ENCODE measurements around the gene AMOTL2. TPM values are rescaled to one million over a fixed set of nuclear protein-coding genes. Genes with fewer than 3 reads are reported as not detected.

The AMOTL2 gene
- total and polyA plus RNA-seq, 4 donors = 4.2 to 16.7 (median 9.4) TPM

- 75% methylated on average over 5 of the region's 5 CpGs for WGBS
- DNase-seq (ENCODE audit: low spot score) = no peak
- H3K9me3 ChIP-seq (ENCODE audit: control insufficient read depth in 4 of 4, low read length in 3 of 4) = no peaks in the 10 kb centered on the region
- H3K27ac ChIP-seq (ENCODE audit: low read depth in 1 of 2, low read length in 2 of 2) = no peak overlapping the region
- H3K4me3 ChIP-seq (ENCODE audit: low read depth in 1 of 3, low read length in 3 of 3) = no peak overlapping the region
- no peaks in the 10 kb centered on the region for H3K4me1 ChIP-seq (ENCODE audit: control insufficient read depth in 4 of 4, insufficient read depth in 4 of 4, low read length in 3 of 4)
- H3K9ac ChIP-seq (ENCODE audit: low read depth in 1 of 2, low read length in 2 of 2) = no peak overlapping the region
- H3K27me3 ChIP-seq (ENCODE audit: control insufficient read depth in 4 of 4, insufficient read depth in 4 of 4, low read length in 3 of 4) = no peaks in the 10 kb centered on the region
- TF ChIP-seq JUND (IDR thresholded peaks at IDR 0.05) (no peak), GABPA (IDR thresholded peaks at IDR 0.05 in 1 of 2, conservative IDR thresholded peaks at IDR 0.05 in 1 of 2) (no peak), HNF4A (conservative IDR thresholded peaks at IDR 0.05) (no peak)
- H3K36me3 ChIP-seq (ENCODE audit: control insufficient read depth in 4 of 4, insufficient read depth in 3 of 4, low read depth in 1 of 4, low read length in 3 of 4) = no peaks in the 10 kb centered on the region
Measured at GRCh38 chr3:134419960-134420321, 45.7 kb upstream of the AMOTL2 start.

GRCh38 chr3:134419214-134419959 lies 45.1 kb upstream of the AMOTL2 start:
- Histone ChIP-seq H3K9me3 (ENCODE audit: control insufficient read depth in 4 of 4, low read length in 3 of 4) (no peaks in the 10 kb centered on the region), H3K27ac (ENCODE audit: low read depth in 1 of 2, low read length in 2 of 2) (no peak overlapping the region), H3K4me1 (ENCODE audit: control insufficient read depth in 4 of 4, insufficient read depth in 4 of 4, low read length in 3 of 4) (no peaks in the 10 kb centered on the region), H3K4me3 (ENCODE audit: low read depth in 1 of 3, low read length in 3 of 3) (no peak overlapping the region), H3K27me3 (ENCODE audit: control insufficient read depth in 4 of 4, insufficient read depth in 4 of 4, low read length in 3 of 4) (no peaks in the 10 kb centered on the region), H3K36me3 (ENCODE audit: control insufficient read depth in 4 of 4, insufficient read depth in 3 of 4, low read depth in 1 of 4, low read length in 3 of 4) (no peaks in the 10 kb centered on the region), H3K9ac (ENCODE audit: low read depth in 1 of 2, low read length in 2 of 2) (no peak overlapping the region)
- DNase-seq (ENCODE audit: low spot score) = no peak
- 60% methylated on average over 5 of the region's 5 CpGs for WGBS
- TF ChIP-seq RAD21 (IDR thresholded peaks at IDR 0.05) (no peak), ATF3 (IDR thresholded peaks at IDR 0.05) (no peak), FOXA1 (IDR thresholded peaks at IDR 0.05) (no peak), GABPA (IDR thresholded peaks at IDR 0.05 in 1 of 2, conservative IDR thresholded peaks at IDR 0.05 in 1 of 2) (no peak), REST (IDR thresholded peaks at IDR 0.05) (no peak), NR2F2 (IDR thresholded peaks at IDR 0.05) (no peak), TAF1 (conservative IDR thresholded peaks at IDR 0.05) (no peak)

GRCh38 chr3:134409041-134409440 lies 34.8 kb upstream of the AMOTL2 start:
- Histone ChIP-seq H3K4me1 (ENCODE audit: control insufficient read depth in 4 of 4, insufficient read depth in 4 of 4, low read length in 3 of 4) (peaks cover 4 to 10% (median 6%) of the 10 kb centered on the region in 4 donors), H3K9me3 (ENCODE audit: control insufficient read depth in 4 of 4, low read length in 3 of 4) (no peaks in the 10 kb centered on the region), H3K9ac (ENCODE audit: low read depth in 1 of 2, low read length in 2 of 2) (no peak overlapping the region), H3K36me3 (ENCODE audit: control insufficient read depth in 4 of 4, insufficient read depth in 3 of 4, low read depth in 1 of 4, low read length in 3 of 4) (no peaks in the 10 kb centered on the region), H3K4me3 (ENCODE audit: low read depth in 1 of 3, low read length in 3 of 3) (no peak overlapping the region), H3K27ac (ENCODE audit: low read depth in 1 of 2, low read length in 2 of 2) (no peak overlapping the region), H3K27me3 (ENCODE audit: control insufficient read depth in 4 of 4, insufficient read depth in 4 of 4, low read length in 3 of 4) (peaks cover 0 to 3% (median 1%) of the 10 kb centered on the region in 4 donors)
- 56% methylated on average over 1 of the region's 1 CpG for WGBS
- DNase-seq (ENCODE audit: low spot score) = no peak
- TF ChIP-seq ZBTB33 (IDR thresholded peaks at IDR 0.05) = no peak
- no peak for TF ChIP-seq CTCF (IDR thresholded peaks at IDR 0.05; ENCODE audit: low read depth, low read length, missing input control)
- no peak for TF ChIP-seq HNF4A (conservative IDR thresholded peaks at IDR 0.05)
- no peak for TF ChIP-seq NR2F2 (IDR thresholded peaks at IDR 0.05)
- no peak for TF ChIP-seq FOXA1 (IDR thresholded peaks at IDR 0.05)
- no peak for TF ChIP-seq YY1 (IDR thresholded peaks at IDR 0.05)
- no peak for TF ChIP-seq GABPA (IDR thresholded peaks at IDR 0.05 in 1 of 2, conservative IDR thresholded peaks at IDR 0.05 in 1 of 2)
- no peak for TF ChIP-seq RAD21 (IDR thresholded peaks at IDR 0.05)
- no peak for TF ChIP-seq HNF4G (IDR thresholded peaks at IDR 0.05)
- TF ChIP-seq MAX (IDR thresholded peaks at IDR 0.05) = no peak
- TF ChIP-seq JUND (IDR thresholded peaks at IDR 0.05) = no peak
- TF ChIP-seq RXRA (IDR thresholded peaks at IDR 0.05) = no peak
